HepG2 (cell line): ENCODE data around the gene GCN1. TPM values are rescaled to one million over a fixed set of nuclear protein-coding genes. Genes with fewer than 3 reads are reported as not detected.
"Not testable (repeated sequence)": the region's sequence is repeated elsewhere in the genome, so short reads cannot be mapped to it uniquely, and the experiment has no call there.

Experiments used
- ATAC-seq: fragments of 200-7000 bp; cut with Tn5 transposase; 3 replicates; pipeline ENCODE4 v1.9.1; 2020; ENCODE audit warnings: mild to moderate bottlenecking, moderate library complexity
- BruUV-seq: library from RNA; stranded (reverse); fragments of 400-500 nt; replicated peaks from 2 replicates; lab custom pipeline; 2021; lab: Mats Ljungman, UMichigan
- CTCF ChIA-PET: fragments of 300-600 bp; formaldehyde crosslinking; extraction: SDS; loops from one replicate; lab custom pipeline; 2021; ENCODE audit warnings: low total read pairs, inconsistent platforms, low intra/inter-chr PET ratio; lab: Yijun Ruan, JAX
- POLR2A ChIA-PET: fragments of 350-600 bp; sonication (Branson Sonifier 250); formaldehyde crosslinking; loops from one replicate; lab custom pipeline; 2020; ENCODE audit warnings: antibody characterized with exemption, inconsistent platforms; lab: Yijun Ruan, JAX
- DNase-seq: peaks from one replicate; pipeline ENCODE4 v3.0.0-alpha.2; 2015; ENCODE audit warnings: low spot score
- FAIRE-seq: peaks from 3 replicates; lab custom pipeline; 2011; peaks lifted over from hg19 to GRCh38; lab: Jason Lieb, UNC
- H2AFZ ChIP-seq: one replicate; pipeline ENCODE4 v1.6.1; 2011; ENCODE audit warnings: low read length, inconsistent platforms
- H3K27ac ChIP-seq: fragments of 300-600 bp; 3 replicates; pipeline ENCODE4 v1.8.0; 2011; ENCODE audit warnings: mixed run types, mild to moderate bottlenecking, mixed read lengths, low read length, inconsistent platforms; ENCODE audit not compliant: insufficient read depth; ENCODE audit errors: extremely low read length
- H3K27me3 ChIP-seq, 2 experiments: fragments of 200-600 bp in 1 of 2; 2 replicates in 1 of 2; 3 replicates in 1 of 2; pipeline versions ENCODE4 v1.6.0 to v1.8.0; 2011; ENCODE audit warnings: low read length in 2 of 2, mild to moderate bottlenecking in 2 of 2, moderate library complexity in 2 of 2, inconsistent platforms in 1 of 2; ENCODE audit not compliant: insufficient read depth in 2 of 2, control insufficient read depth in 1 of 2
- H3K36me3 ChIP-seq, 2 experiments: fragments of 200-600 bp in 1 of 2; replicated peaks in 1 of 2; 2 replicates in 1 of 2; 3 replicates in 1 of 2; pipeline versions ENCODE4 v1.5.1 to v1.8.0; 2011; ENCODE audit warnings: low read length in 2 of 2, inconsistent platforms in 1 of 2; ENCODE audit not compliant: insufficient read depth in 2 of 2, control insufficient read depth in 1 of 2
- H3K4me1 ChIP-seq: 2 replicates; pipeline ENCODE4 v1.5.1; 2012; ENCODE audit warnings: low read length, inconsistent platforms; ENCODE audit not compliant: insufficient read depth
- H3K4me2 ChIP-seq: 2 replicates; pipeline ENCODE4 v1.6.0; 2011; ENCODE audit warnings: low read depth, low read length, inconsistent platforms
- H3K4me3 ChIP-seq, 3 experiments: fragments of 200-600 bp in 1 of 3; sonication (generic), shearing (Covaris generic) in 1 of 3; replicated peaks in 1 of 3; 2 replicates each; pipeline ENCODE4 v1.5.1; 2011 to 2016; ENCODE audit warnings: low read length in 3 of 3, inconsistent platforms in 2 of 3, low read depth in 2 of 3, mild to moderate bottlenecking in 2 of 3, control low read depth in 1 of 3, mixed read lengths in 1 of 3; ENCODE audit not compliant: insufficient read depth in 1 of 3
- H3K79me2 ChIP-seq: one replicate; pipeline ENCODE4 v1.6.1; 2011; ENCODE audit warnings: low read length, inconsistent platforms; ENCODE audit not compliant: insufficient read depth
- H3K9ac ChIP-seq: 2 replicates; pipeline ENCODE4 v1.6.0; 2011; ENCODE audit warnings: mild to moderate bottlenecking, low read depth, low read length, inconsistent platforms; ENCODE audit not compliant: insufficient read depth
- H3K9me3 ChIP-seq: 2 replicates; pipeline ENCODE4 v1.5.1; 2012; ENCODE audit warnings: mild to moderate bottlenecking, low read length
- H4K20me1 ChIP-seq: 2 replicates; pipeline ENCODE4 v1.6.0; 2011; ENCODE audit warnings: inconsistent platforms, mild to moderate bottlenecking, low read length, moderate library complexity; ENCODE audit not compliant: insufficient read depth
- DMAP1 ChIP-seq: IDR thresholded peaks from 2 replicates; pipeline ENCODE4 v1.6.1; 2016
- FOXA1 ChIP-seq, 2 experiments: fragments of 450-650 bp in 1 of 2; sonication (generic) in 1 of 2; formaldehyde crosslinking in 1 of 2; IDR thresholded peaks; 2 replicates each; pipeline versions ENCODE4 v1.4.0 to v1.6.1; 2016 to 2020; ENCODE audit warnings: missing genetic modification reagents in 1 of 2
- HMGA1 ChIP-seq: sonication (generic); formaldehyde crosslinking; conservative IDR thresholded peaks from 2 replicates; pipeline ENCODE4 v1.4.0; 2020; ENCODE audit warnings: missing genetic modification reagents
- MAFF ChIP-seq: IDR thresholded peaks from 2 replicates; pipeline ENCODE4 v1.6.1; 2011; ENCODE audit warnings: low read depth, low read length, improper control_type of control experiment
- MAFK ChIP-seq, 2 experiments: IDR thresholded peaks in 1 of 2; conservative IDR thresholded peaks in 1 of 2; 2 replicates each; pipeline ENCODE4 v1.6.1; 2011; ENCODE audit warnings: improper control_type of control experiment in 2 of 2, low read length in 2 of 2
- STAG1 ChIP-seq: sonication (generic); formaldehyde crosslinking; IDR thresholded peaks from 2 replicates; pipeline ENCODE4 v1.4.0; 2020; ENCODE audit warnings: missing genetic modification reagents
- TMF1 ChIP-seq: sonication (generic); formaldehyde crosslinking; IDR thresholded peaks from 2 replicates; pipeline ENCODE4 v1.8.1; 2022; ENCODE audit warnings: low read depth, missing genetic modification reagents
- ZNF180 ChIP-seq: sonication (generic); formaldehyde crosslinking; IDR thresholded peaks from 2 replicates; pipeline ENCODE4 v1.4.0; 2020; ENCODE audit warnings: low read depth, missing genetic modification reagents, borderline replicate concordance
- ZNF282 ChIP-seq: fragments of 450-650 bp; IDR thresholded peaks from 2 replicates; pipeline ENCODE4 v1.6.1; 2018; ENCODE audit not compliant: partially characterized antibody
- ZNF354B ChIP-seq: sonication (generic); formaldehyde crosslinking; IDR thresholded peaks from 2 replicates; pipeline ENCODE4 v1.8.0; 2022; ENCODE audit warnings: mild to moderate bottlenecking, missing genetic modification reagents
- ZNF430 ChIP-seq: sonication (generic); formaldehyde crosslinking; IDR thresholded peaks from 2 replicates; pipeline ENCODE4 v1.9.0; 2021; ENCODE audit warnings: mild to moderate bottlenecking, missing genetic modification reagents
- ZNF572 ChIP-seq: sonication (generic); formaldehyde crosslinking; IDR thresholded peaks from 2 replicates; pipeline ENCODE4 v1.5.1; 2020; ENCODE audit warnings: mild to moderate bottlenecking, missing genetic modification reagents
- WGBS: methylation state at CpG from one replicate; pipeline ENCODE4 v1.1.6; 2017; ENCODE audit warnings: low lambda C conversion rate; 5-methylcytosine and 5-hydroxymethylcytosine counted together
- in situ Hi-C: cut with HindIII; loops from 2 replicates; pipeline ENCODE4 v1.10.0; 2017; ENCODE audit warnings: low pct_unique_long_range_greater_than_20kb; ENCODE audit not compliant: extremely low pct_ligation_motif_present
- intact Hi-C: fragments of 100-400 bp; cut with micrococcal nuclease; formaldehyde crosslinking; loops from one replicate; pipeline ENCODE4 v1.10.0; 2022; ENCODE audit not compliant: unreplicated experiment
- polyA plus RNA-seq, 8 experiments: library from polyadenylated mRNA; depleted of rRNA in 3 of 8; stranded (reverse) in 7 of 8; unstranded in 1 of 8; fragments of >200 nt; fragmentation: Illumina TruSeq in 4 of 8; extraction: Trizol in 4 of 8; gene quantifications; 2 replicates each; pipeline versions ENCODE4 v1.2.1 to v1.2.3, GENCODE V29; 2011 to 2016; ENCODE audit warnings: low read depth in 4 of 8, missing spikeins in 1 of 8, mixed read lengths in 1 of 8; ENCODE audit not compliant: insufficient read depth in 1 of 8
- total RNA-seq, 5 experiments: library from RNA; depleted of rRNA; stranded (reverse); fragments of >200 nt; fragmentation: Illumina TruSeq; extraction: Trizol; gene quantifications; 2 replicates each; pipeline ENCODE4 v1.2.3, GENCODE V29; 2016; ENCODE audit warnings: low read depth in 1 of 5
- TF ChIP-seq, protein P1 (sequence below): sonication (generic); formaldehyde crosslinking; IDR thresholded peaks from 2 replicates; pipeline ENCODE4 v1.4.0; 2020; ENCODE audit warnings: missing genetic modification reagents, borderline replicate concordance
- TF ChIP-seq, protein P2 (sequence below): sonication (generic); formaldehyde crosslinking; IDR thresholded peaks from 2 replicates; pipeline ENCODE4 v1.5.0; 2020; ENCODE audit warnings: mild to moderate bottlenecking, missing genetic modification reagents
- TF ChIP-seq, protein P3 (sequence below): sonication (generic); formaldehyde crosslinking; IDR thresholded peaks from 2 replicates; pipeline ENCODE4 v1.4.0; 2020; ENCODE audit warnings: mild to moderate bottlenecking, missing genetic modification reagents

GCN1 gene
- total and polyA plus RNA-seq, 2 of the 13 experiments (the other 11 are each of a cell fraction or from before 2014, with no cell fraction given): 58.2 to 83.0 TPM

DNA sequence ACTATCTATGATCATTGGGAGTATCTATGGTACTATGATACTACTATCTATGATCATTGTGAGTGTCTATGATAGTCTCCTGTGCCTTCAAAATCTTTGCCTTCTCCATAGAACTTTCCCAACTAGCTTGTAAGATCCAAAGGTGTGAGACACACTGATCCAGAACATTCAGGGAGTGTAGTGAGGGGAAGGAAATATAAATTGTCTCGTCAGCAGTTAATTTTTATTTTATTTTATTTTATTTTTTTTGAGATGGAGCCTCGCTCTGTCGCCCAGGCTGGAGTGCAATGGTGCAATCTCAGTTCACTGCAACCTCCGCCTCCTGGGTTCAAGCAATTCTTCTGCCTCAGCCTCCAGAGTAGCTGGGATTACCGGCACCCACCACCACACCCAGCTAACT is 12.3 kb upstream of the GCN1 start:
- peaks cover 10% of the 10 kb centered on the region; the same call in 1 of the 2 replicates for H3K4me1 ChIP-seq
- H3K4me3 ChIP-seq, in situ Hi-C loops, H3K79me2 ChIP-seq, H3K27me3 ChIP-seq, H4K20me1 ChIP-seq, H2AFZ ChIP-seq, H3K4me2 ChIP-seq, FAIRE-seq, H3K9ac ChIP-seq, DNase-seq, H3K9me3 ChIP-seq, BruUV-seq, intact Hi-C loops, H3K27ac ChIP-seq, ATAC-seq, CTCF ChIA-PET: not testable (repeated sequence)
- over 99% methylated on average over 5 of the region's 5 CpGs for WGBS
- POLR2A ChIA-PET: interaction anchor here (2.1 kb wide), 1 partner anchor 13 kb away, joined by 5 read pairs; no protein-coding TSS in a partner anchor
- TF ChIP-seq MAFK (conservative IDR thresholded peaks at IDR 0.05 in 1 of 2, IDR thresholded peaks at IDR 0.05 in 1 of 2; ENCODE audit: low read length in 2 of 2): peak in 1 of 2 experiments; percentile 86; a peak in 3 of 4 replicates
- peak; percentile 59; the same call in 1 of the 2 replicates for TF ChIP-seq MAFF
- H3K36me3 ChIP-seq: peaks cover 12 to 28% of the 10 kb centered on the region in 2 experiments; a peak in 4 of 5 replicates

DNA sequence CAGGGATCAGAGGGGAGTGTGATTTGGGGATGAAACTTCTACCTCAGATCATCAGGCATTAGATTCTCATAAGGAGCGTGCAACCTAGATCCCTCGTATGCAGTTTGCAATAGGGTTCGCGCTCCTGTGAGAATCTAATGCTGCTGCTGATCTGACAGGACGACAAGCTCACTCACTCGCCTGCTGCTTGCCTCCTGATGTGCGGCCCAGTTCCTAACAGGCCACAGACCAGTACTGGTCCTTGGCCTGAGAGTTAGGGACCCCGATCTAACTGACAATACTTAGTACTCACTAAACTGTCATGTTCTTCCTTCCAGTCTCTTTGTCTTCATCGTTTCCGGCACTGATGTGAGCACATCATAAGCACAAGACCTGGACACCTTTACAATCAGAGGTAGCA is 11.7 kb upstream of the GCN1 start:
- peaks cover 10% of the 10 kb centered on the region; the same call in 1 of the 2 replicates for H3K4me1 ChIP-seq
- no peak overlapping the region for H3K27ac ChIP-seq
- H3K9ac ChIP-seq: no peak overlapping the region
- no peak overlapping the region for H2AFZ ChIP-seq
- no peaks in the 10 kb centered on the region for H3K27me3 ChIP-seq
- CTCF ChIA-PET: no interaction called here
- no peaks in the 10 kb centered on the region for H4K20me1 ChIP-seq
- H3K36me3 ChIP-seq: peaks cover 10 to 26% of the 10 kb centered on the region in 2 experiments; a peak in 3 of 5 replicates
- in situ Hi-C loops: no loop called here
- ATAC-seq (no peak), FAIRE-seq (no peak), DNase-seq (no peak)
- intact Hi-C loops: no loop called here
- peaks cover 5% of the 10 kb centered on the region for H3K79me2 ChIP-seq
- no TSS peak for BruUV-seq
- POLR2A ChIA-PET: interaction anchor here (2.1 kb wide), 1 partner anchor 14 kb away, joined by 5 read pairs; no protein-coding TSS in a partner anchor
- H3K4me2 ChIP-seq: no peak overlapping the region
- 95% methylated on average over 10 of the region's 10 CpGs for WGBS
- H3K4me3 ChIP-seq: no peak overlapping the region
- no peaks in the 10 kb centered on the region for H3K9me3 ChIP-seq
- TF ChIP-seq TMF1 (no peak), ZNF430 (no peak), ZNF572 (CRISPR knock-in tag) (no peak), DMAP1 (CRISPR knock-in tag) (no peak), ZNF180 (CRISPR knock-in tag) (no peak), ZNF354B (CRISPR knock-in tag) (no peak), STAG1 (CRISPR knock-in tag) (no peak), HMGA1 (CRISPR knock-in tag) (no peak), ZNF282 (no peak), FOXA1 (IDR thresholded peaks at IDR 0.05) (no peak), FOXA1 (CRISPR knock-in tag; IDR thresholded peaks at IDR 0.05) (no peak)
- TF ChIP-seq, protein P1, sequence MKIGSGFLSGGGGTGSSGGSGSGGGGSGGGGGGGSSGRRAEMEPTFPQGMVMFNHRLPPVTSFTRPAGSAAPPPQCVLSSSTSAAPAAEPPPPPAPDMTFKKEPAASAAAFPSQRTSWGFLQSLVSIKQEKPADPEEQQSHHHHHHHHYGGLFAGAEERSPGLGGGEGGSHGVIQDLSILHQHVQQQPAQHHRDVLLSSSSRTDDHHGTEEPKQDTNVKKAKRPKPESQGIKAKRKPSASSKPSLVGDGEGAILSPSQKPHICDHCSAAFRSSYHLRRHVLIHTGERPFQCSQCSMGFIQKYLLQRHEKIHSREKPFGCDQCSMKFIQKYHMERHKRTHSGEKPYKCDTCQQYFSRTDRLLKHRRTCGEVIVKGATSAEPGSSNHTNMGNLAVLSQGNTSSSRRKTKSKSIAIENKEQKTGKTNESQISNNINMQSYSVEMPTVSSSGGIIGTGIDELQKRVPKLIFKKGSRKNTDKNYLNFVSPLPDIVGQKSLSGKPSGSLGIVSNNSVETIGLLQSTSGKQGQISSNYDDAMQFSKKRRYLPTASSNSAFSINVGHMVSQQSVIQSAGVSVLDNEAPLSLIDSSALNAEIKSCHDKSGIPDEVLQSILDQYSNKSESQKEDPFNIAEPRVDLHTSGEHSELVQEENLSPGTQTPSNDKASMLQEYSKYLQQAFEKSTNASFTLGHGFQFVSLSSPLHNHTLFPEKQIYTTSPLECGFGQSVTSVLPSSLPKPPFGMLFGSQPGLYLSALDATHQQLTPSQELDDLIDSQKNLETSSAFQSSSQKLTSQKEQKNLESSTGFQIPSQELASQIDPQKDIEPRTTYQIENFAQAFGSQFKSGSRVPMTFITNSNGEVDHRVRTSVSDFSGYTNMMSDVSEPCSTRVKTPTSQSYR (CRISPR knock-in tag): no peak
- TF ChIP-seq, protein P2, sequence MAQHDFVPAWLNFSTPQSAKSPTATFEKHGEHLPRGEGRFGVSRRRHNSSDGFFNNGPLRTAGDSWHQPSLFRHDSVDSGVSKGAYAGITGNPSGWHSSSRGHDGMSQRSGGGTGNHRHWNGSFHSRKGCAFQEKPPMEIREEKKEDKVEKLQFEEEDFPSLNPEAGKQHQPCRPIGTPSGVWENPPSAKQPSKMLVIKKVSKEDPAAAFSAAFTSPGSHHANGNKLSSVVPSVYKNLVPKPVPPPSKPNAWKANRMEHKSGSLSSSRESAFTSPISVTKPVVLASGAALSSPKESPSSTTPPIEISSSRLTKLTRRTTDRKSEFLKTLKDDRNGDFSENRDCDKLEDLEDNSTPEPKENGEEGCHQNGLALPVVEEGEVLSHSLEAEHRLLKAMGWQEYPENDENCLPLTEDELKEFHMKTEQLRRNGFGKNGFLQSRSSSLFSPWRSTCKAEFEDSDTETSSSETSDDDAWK (CRISPR knock-in tag): no peak
- TF ChIP-seq, protein P3, sequence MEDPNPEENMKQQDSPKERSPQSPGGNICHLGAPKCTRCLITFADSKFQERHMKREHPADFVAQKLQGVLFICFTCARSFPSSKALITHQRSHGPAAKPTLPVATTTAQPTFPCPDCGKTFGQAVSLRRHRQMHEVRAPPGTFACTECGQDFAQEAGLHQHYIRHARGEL (CRISPR knock-in tag): no peak
